CD4-positive, alpha-beta T cell (primary cell): ENCODE data around the gene PACSIN1. TPM values are rescaled to one million over a fixed set of nuclear protein-coding genes. Genes with fewer than 3 reads are reported as not detected.

ENCODE experiments used
- ATAC-seq: fragments of 200-7000 bp; cut with Tn5 transposase; one replicate; pipeline ENCODE4 v1.10.0; 2022; ENCODE audit warnings: mild to moderate bottlenecking; ENCODE audit not compliant: poor library complexity
- CTCF ChIA-PET: fragments of 350-600 bp; sonication (Branson Sonifier 250); formaldehyde crosslinking; loops from one replicate; lab custom pipeline; 2021; ENCODE audit warnings: antibody characterized with exemption, inconsistent platforms; lab: Charles Lee
- POLR2A ChIA-PET: fragments of 350-600 bp; sonication (Branson Sonifier 250); formaldehyde crosslinking; loops from one replicate; lab custom pipeline; 2021; ENCODE audit warnings: antibody characterized with exemption, inconsistent platforms; lab: Charles Lee
- DNase-seq, 14 experiments: peaks; one replicate each; pipeline ENCODE4 v3.0.0-alpha.2; 2013 to 2020; ENCODE audit warnings: mixed read lengths in 2 of 14
- H3K27ac ChIP-seq, 2 donors: one replicate each; pipeline versions ENCODE4 v1.5.1 to v1.7.0; 2013; ENCODE audit warnings: low read length in 2 of 2, low read depth in 1 of 2, mild to moderate bottlenecking in 1 of 2
- H3K27me3 ChIP-seq, 2 experiments: 1 replicate in 1 of 2; 2 replicates in 1 of 2; pipeline versions ENCODE4 v1.6.1 to v1.7.0; 2013; ENCODE audit warnings: low read length in 2 of 2, control low read depth in 1 of 2, mild to moderate bottlenecking in 1 of 2, moderate library complexity in 1 of 2; ENCODE audit not compliant: insufficient read depth in 2 of 2, control insufficient read depth in 1 of 2
- H3K36me3 ChIP-seq: one replicate; pipeline ENCODE4 v1.6.1; 2013; ENCODE audit warnings: low read length, control low read depth; ENCODE audit not compliant: insufficient read depth
- H3K4me1 ChIP-seq: one replicate; pipeline ENCODE4 v1.6.1; 2013; ENCODE audit warnings: low read length, control low read depth; ENCODE audit not compliant: insufficient read depth
- H3K4me3 ChIP-seq: one replicate; pipeline ENCODE4 v1.5.1; 2013; ENCODE audit warnings: mild to moderate bottlenecking, low read length, moderate library complexity
- H3K9me3 ChIP-seq, 2 experiments: 1 replicate in 1 of 2; 2 replicates in 1 of 2; pipeline versions ENCODE4 v1.6.1 to v1.7.0; 2013; ENCODE audit warnings: low read length in 2 of 2, mild to moderate bottlenecking in 2 of 2, control low read depth in 1 of 2, moderate library complexity in 1 of 2; ENCODE audit not compliant: control insufficient read depth in 1 of 2, insufficient read depth in 1 of 2
- H3K27ac Mint-ChIP-seq: one replicate; pipeline ENCODE4 v1.8.0; 2020; ENCODE audit warnings: mixed read lengths
- H3K27me3 Mint-ChIP-seq: one replicate; pipeline ENCODE4 v1.8.0; 2021; ENCODE audit warnings: mixed read lengths
- H3K36me3 Mint-ChIP-seq: one replicate; pipeline ENCODE4 v1.8.0; 2021; ENCODE audit warnings: low read depth, mixed read lengths
- H3K4me1 Mint-ChIP-seq: one replicate; pipeline ENCODE4 v1.8.0; 2021; ENCODE audit warnings: low read depth, mixed read lengths
- H3K4me3 Mint-ChIP-seq: one replicate; pipeline ENCODE4 v1.8.0; 2020; ENCODE audit warnings: mild to moderate bottlenecking, mixed read lengths
- H3K9me3 Mint-ChIP-seq: one replicate; pipeline ENCODE4 v1.8.0; 2020; ENCODE audit warnings: mixed read lengths
- CTCF ChIP-seq: fragments of 200-600 bp; IDR thresholded peaks from one replicate; pipeline ENCODE4 v1.8.0; 2022; ENCODE audit warnings: antibody characterized with exemption, mild to moderate bottlenecking
- intact Hi-C, 2 experiments: fragments of 100-400 bp; cut with DNase I in 1 of 2; cut with micrococcal nuclease in 1 of 2; formaldehyde crosslinking; loops; one replicate each; pipeline versions ENCODE4 v1.15.1 to v1.9.0; 2023 to 2025; cut with DNase I, micrococcal nuclease
- total RNA-seq, 174 experiments: library from RNA in 2 of 174; stranded (reverse) in 2 of 174; gene quantifications; one replicate each; pipeline ENCODE4 v1.2.3 and lab custom pipeline; 2021 to 2026

PACSIN1 gene
- total RNA-seq, 2 experiments from 2014 or later = 1.3 to 1.4 TPM

- ChIA-PET CTCF (no interaction called here), POLR2A (no interaction called here)
- no peak for ATAC-seq
- intact Hi-C loops = no loop called here
- Mint-ChIP-seq H3K4me1 (peaks cover 6% of the 10 kb centered on the region), H3K27ac (no peak overlapping the region), H3K36me3 (no peaks in the 10 kb centered on the region), H3K9me3 (no peaks in the 10 kb centered on the region), H3K4me3 (no peak overlapping the region), H3K27me3 (no peaks in the 10 kb centered on the region)
- H3K4me1 ChIP-seq = no peaks in the 10 kb centered on the region
- H3K36me3 ChIP-seq = no peaks in the 10 kb centered on the region
- no peaks in the 10 kb centered on the region for H3K9me3 ChIP-seq
- no peak for DNase-seq
- H3K27ac ChIP-seq = no peak overlapping the region
- no peaks in the 10 kb centered on the region for H3K27me3 ChIP-seq
- no peak overlapping the region for H3K4me3 ChIP-seq
- TF ChIP-seq CTCF = no peak
These were observed 109.5 kb downstream of the PACSIN1 start for GRCh38 chr6:34575326-34575725.

GRCh38 chr6:34576286-34576955 lies 110.5 kb downstream of the PACSIN1 start:
- H3K36me3 Mint-ChIP-seq = no peaks in the 10 kb centered on the region
- POLR2A ChIA-PET = interaction anchor here (0.6 kb wide), 1 partner anchor 182 kb away, joined by 3 read pairs; no protein-coding TSS in a partner anchor
- Histone ChIP-seq H3K9me3 (no peaks in the 10 kb centered on the region), H3K27me3 (no peaks in the 10 kb centered on the region), H3K27ac (no peak overlapping the region), H3K36me3 (no peaks in the 10 kb centered on the region), H3K4me3 (no peak overlapping the region), H3K4me1 (no peaks in the 10 kb centered on the region)
- DNase-seq (no peak), ATAC-seq (no peak)
- CTCF ChIA-PET = no interaction called here
- H3K27me3 Mint-ChIP-seq = no peaks in the 10 kb centered on the region
- no peak overlapping the region for H3K27ac Mint-ChIP-seq
- TF ChIP-seq CTCF = no peak
- peaks cover 6% of the 10 kb centered on the region for H3K4me1 Mint-ChIP-seq
- no peaks in the 10 kb centered on the region for H3K9me3 Mint-ChIP-seq
- no peak overlapping the region for H3K4me3 Mint-ChIP-seq
- intact Hi-C loops = no loop called here

- intact Hi-C loops = no loop called here
- Mint-ChIP-seq H3K4me3 (no peak overlapping the region), H3K27me3 (no peaks in the 10 kb centered on the region), H3K9me3 (no peaks in the 10 kb centered on the region), H3K36me3 (no peaks in the 10 kb centered on the region), H3K4me1 (peaks cover 6% of the 10 kb centered on the region), H3K27ac (no peak overlapping the region)
- no peak for ATAC-seq
- H3K9me3 ChIP-seq = no peaks in the 10 kb centered on the region
- ChIA-PET CTCF (no interaction called here), POLR2A (no interaction called here)
- no peak overlapping the region for H3K27ac ChIP-seq
- no peak overlapping the region for H3K4me3 ChIP-seq
- no peaks in the 10 kb centered on the region for H3K36me3 ChIP-seq
- no peak for DNase-seq
- no peaks in the 10 kb centered on the region for H3K4me1 ChIP-seq
- TF ChIP-seq CTCF = no peak
- no peaks in the 10 kb centered on the region for H3K27me3 ChIP-seq
These were observed 112.8 kb downstream of the PACSIN1 start for GRCh38 chr6:34578445-34579262.
